Keratinocyte (primary cell): ENCODE data around the gene UBE2J2. TPM values are rescaled to one million over a fixed set of nuclear protein-coding genes. Genes with fewer than 3 reads are reported as not detected.

Experiments used
- DNase-seq: peaks from one replicate; pipeline ENCODE4 v3.0.0-alpha.2; 2011; ENCODE audit warnings: low read depth, missing footprints, low spot score
- FAIRE-seq: peaks from 2 replicates; lab custom pipeline; 2011; peaks lifted over from hg19 to GRCh38; lab: Jason Lieb, UNC
- H2AFZ ChIP-seq: 2 replicates; pipeline ENCODE4 v1.6.0; 2012; ENCODE audit warnings: low read length, control low read depth, inconsistent platforms; ENCODE audit not compliant: control insufficient read depth
- H3K27ac ChIP-seq: 2 replicates; pipeline ENCODE4 v1.5.1; 2011; ENCODE audit warnings: low read length; ENCODE audit not compliant: control insufficient read depth, insufficient read depth
- H3K27me3 ChIP-seq: 3 replicates; pipeline ENCODE4 v1.6.0; 2011; ENCODE audit warnings: low read length; ENCODE audit not compliant: control insufficient read depth, insufficient read depth; ENCODE audit errors: extremely low read depth
- H3K36me3 ChIP-seq, 2 experiments: 2 replicates in 1 of 2; 3 replicates in 1 of 2; pipeline ENCODE4 v1.5.1; 2011; ENCODE audit warnings: low read length in 2 of 2, mild to moderate bottlenecking in 1 of 2; ENCODE audit not compliant: control insufficient read depth in 2 of 2, insufficient read depth in 2 of 2; ENCODE audit errors: extremely low read depth in 1 of 2
- H3K4me1 ChIP-seq: 3 replicates; pipeline ENCODE4 v1.5.1; 2011; ENCODE audit warnings: low read length; ENCODE audit not compliant: control insufficient read depth, insufficient read depth; ENCODE audit errors: extremely low read depth
- H3K4me2 ChIP-seq: 3 replicates; pipeline ENCODE4 v1.6.0; 2011; ENCODE audit warnings: low read depth, low read length; ENCODE audit not compliant: control insufficient read depth, insufficient read depth; ENCODE audit errors: extremely low read depth
- H3K4me3 ChIP-seq, 3 experiments: fragments of 200-600 bp in 1 of 3; sonication (generic) in 1 of 3; 2 replicates in 2 of 3; 3 replicates in 1 of 3; pipeline ENCODE4 v1.5.1; 2011 to 2016; ENCODE audit warnings: low read length in 3 of 3, mild to moderate bottlenecking in 3 of 3, control low read depth in 2 of 3, inconsistent platforms in 1 of 3, low read depth in 1 of 3, mixed read lengths in 1 of 3, mixed run types in 1 of 3, moderate library complexity in 1 of 3; ENCODE audit not compliant: control insufficient read depth in 2 of 3, insufficient read depth in 2 of 3; ENCODE audit errors: extremely low read depth in 1 of 3
- H3K79me2 ChIP-seq: 2 replicates; pipeline ENCODE4 v1.6.0; 2012; ENCODE audit warnings: low read length; ENCODE audit not compliant: control insufficient read depth, insufficient read depth
- H3K9ac ChIP-seq: 3 replicates; pipeline ENCODE4 v1.6.0; 2011; ENCODE audit warnings: low read length; ENCODE audit not compliant: control insufficient read depth, insufficient read depth; ENCODE audit errors: extremely low read depth
- H3K9me1 ChIP-seq: 3 replicates; pipeline ENCODE4 v1.6.0; 2011; ENCODE audit warnings: low read length; ENCODE audit not compliant: control insufficient read depth, insufficient read depth; ENCODE audit errors: extremely low read depth
- H3K9me3 ChIP-seq: 2 replicates; pipeline ENCODE4 v1.5.1; 2012; ENCODE audit warnings: low read depth, low read length; ENCODE audit not compliant: control insufficient read depth
- H4K20me1 ChIP-seq: 3 replicates; pipeline ENCODE4 v1.6.0; 2011; ENCODE audit warnings: low read length; ENCODE audit not compliant: control insufficient read depth, insufficient read depth; ENCODE audit errors: extremely low read depth
- CTCF ChIP-seq, 3 experiments: IDR thresholded peaks in 1 of 3; conservative IDR thresholded peaks in 1 of 3; optimal IDR thresholded peaks in 1 of 3; 2 replicates in 2 of 3; 3 replicates in 1 of 3; pipeline versions ENCODE3 to v1.5.1; 2011; ENCODE audit warnings: low read length in 3 of 3, mild to moderate bottlenecking in 3 of 3, moderate library complexity in 2 of 3, control low read depth in 1 of 3, inconsistent platforms in 1 of 3; ENCODE audit not compliant: insufficient read depth in 2 of 3; ENCODE audit errors: extremely low read depth in 1 of 3
- EZH2 ChIP-seq: IDR thresholded peaks from one replicate; pipeline ENCODE4 v1.6.1; 2012; ENCODE audit warnings: inconsistent platforms, mild to moderate bottlenecking, low read length, moderate library complexity
- dilution Hi-C: fragments of 300-500 bp; cut with MboI; formaldehyde crosslinking; loops from one replicate; pipeline ENCODE4 v1.7.0; 2020; ENCODE audit warnings: low sequenced_read_pairs; ENCODE audit not compliant: extremely low pct_ligation_motif_present
- polyA plus RNA-seq, 5 experiments: library from polyadenylated mRNA; depleted of rRNA in 3 of 5; stranded (reverse) in 3 of 5; stranded (forward) in 1 of 5; unstranded in 1 of 5; fragments of >200 nt; gene quantifications; 1 replicate in 1 of 5; 2 replicates in 3 of 5; 3 replicates in 1 of 5; pipeline versions ENCODE4 v1.2.1 to v1.2.3, GENCODE V29; 2011 to 2012; ENCODE audit warnings: missing spikeins in 2 of 5, low read depth in 1 of 5, low replicate concordance in 1 of 5

The UBE2J2 gene
- polyA plus RNA-seq, 1 donor (not counting 4 experiments of a cell fraction or from before 2014, with no cell fraction given) = 27.0 TPM

GRCh38 chr1:1275836-1276235, 2.2 kb upstream of the UBE2J2 start:
- peaks cover 15% of the 10 kb centered on the region for H4K20me1 ChIP-seq
- no peaks in the 10 kb centered on the region for H3K27me3 ChIP-seq
- peaks cover 29% of the 10 kb centered on the region for H3K4me1 ChIP-seq
- FAIRE-seq = no peak
- no peak overlapping the region for H3K27ac ChIP-seq
- H2AFZ ChIP-seq = no peak overlapping the region
- DNase-seq = no peak
- peaks cover 1 to 3% of the 10 kb centered on the region in 2 experiments for H3K36me3 ChIP-seq
- no peak overlapping the region for H3K9ac ChIP-seq
- no peaks in the 10 kb centered on the region for H3K9me3 ChIP-seq
- TF ChIP-seq EZH2 = no peak
- TF ChIP-seq CTCF (optimal IDR thresholded peaks at IDR 0.05 in 1 of 3, IDR thresholded peaks at IDR 0.05 in 1 of 3, conservative IDR thresholded peaks at IDR 0.05 in 1 of 3; ENCODE audit: extremely low read depth in 1 of 3, insufficient read depth in 2 of 3, low read length in 3 of 3) = no peak
- no peak overlapping the region for H3K4me3 ChIP-seq
- H3K4me2 ChIP-seq = no peak overlapping the region
- peaks cover 5% of the 10 kb centered on the region for H3K9me1 ChIP-seq
- H3K79me2 ChIP-seq = peaks cover 27% of the 10 kb centered on the region
- dilution Hi-C loops = no loop called here

- no peaks in the 10 kb centered on the region for H3K27me3 ChIP-seq
- H3K4me2 ChIP-seq = peak overlapping the region; percentile 74
- H3K36me3 ChIP-seq = peaks cover 6 to 8% of the 10 kb centered on the region in 2 experiments
- dilution Hi-C loops = no loop called here
- no peak overlapping the region for H2AFZ ChIP-seq
- H3K79me2 ChIP-seq = peaks cover 36% of the 10 kb centered on the region
- H3K9me3 ChIP-seq = no peaks in the 10 kb centered on the region
- peaks cover 19% of the 10 kb centered on the region for H4K20me1 ChIP-seq
- H3K4me3 ChIP-seq = peak overlapping the region in 1 of 3 experiments; percentile 63
- H3K4me1 ChIP-seq = peaks cover 31% of the 10 kb centered on the region
- H3K9me1 ChIP-seq = peaks cover 7% of the 10 kb centered on the region
- H3K27ac ChIP-seq = no peak overlapping the region
- FAIRE-seq = no peak
- no peak for DNase-seq
- no peak overlapping the region for H3K9ac ChIP-seq
- TF ChIP-seq EZH2 = no peak
- no peak for TF ChIP-seq CTCF (optimal IDR thresholded peaks at IDR 0.05 in 1 of 3, IDR thresholded peaks at IDR 0.05 in 1 of 3, conservative IDR thresholded peaks at IDR 0.05 in 1 of 3; ENCODE audit: extremely low read depth in 1 of 3, insufficient read depth in 2 of 3, low read length in 3 of 3)
Measured at GRCh38 chr1:1274931-1275431, 1.3 kb upstream of the UBE2J2 start.
